Measurements from ENCODE around the gene OR6A2. TPM values are rescaled to one million over a fixed set of nuclear protein-coding genes. Genes with fewer than 3 reads are reported as not detected.

The OR6A2 gene
- polyA plus RNA-seq, 3 donors, result 0.03 to 0.05 TPM; not detected in 1

GRCh38 chr11:6771926-6772893 lies 27.3 kb downstream of the OR6A2 start, which contains the start of gene OR2AG2:
OR2AG2 (minus strand) TSS chr11:6771976; CDS start chr11:6768957, 3,019 bp downstream.
- DNase-seq (ENCODE audit: extremely low read depth in 1 of 11, low read depth in 9 of 11, low spot score in 4 of 11), result peak in 1 of 11 donors; percentile 1

- DNase-seq (ENCODE audit: extremely low read depth in 1 of 11, low read depth in 9 of 11, low spot score in 4 of 11), result peak in 8 of 11 donors; percentile 13 to 49 (median 30)
These were observed 42.0 kb downstream of the OR6A2 start for GRCh38 chr11:6757373-6757967.

- DNase-seq (ENCODE audit: extremely low read depth in 1 of 11, low read depth in 9 of 11, low spot score in 4 of 11), result no peak
These were observed 43.5 kb downstream of the OR6A2 start for GRCh38 chr11:6755953-6756347.

- peak in 8 of 11 donors; percentile 28 to 48 (median 38) for DNase-seq (ENCODE audit: extremely low read depth in 1 of 11, low read depth in 9 of 11, low spot score in 4 of 11)
These were observed 44.1 kb downstream of the OR6A2 start for GRCh38 chr11:6755303-6755952.

- DNase-seq (ENCODE audit: extremely low read depth in 1 of 11, low read depth in 9 of 11, low spot score in 4 of 11), result no peak
These were observed 52.3 kb downstream of the OR6A2 start for GRCh38 chr11:6747097-6747668.

GRCh38 chr11:6746626-6747025 lies 52.9 kb downstream of the OR6A2 start:
- no peak for DNase-seq (ENCODE audit: extremely low read depth in 1 of 11, low read depth in 9 of 11, low spot score in 4 of 11)

GRCh38 chr11:6746086-6746618 lies 53.3 kb downstream of the OR6A2 start:
- no peak for DNase-seq (ENCODE audit: extremely low read depth in 1 of 11, low read depth in 9 of 11, low spot score in 4 of 11)

GRCh38 chr11:6745465-6746015 lies 53.9 kb downstream of the OR6A2 start:
- DNase-seq (ENCODE audit: extremely low read depth in 1 of 11, low read depth in 9 of 11, low spot score in 4 of 11), result no peak

- no peak for DNase-seq (ENCODE audit: extremely low read depth in 1 of 11, low read depth in 9 of 11, low spot score in 4 of 11)
These were observed 54.5 kb downstream of the OR6A2 start for GRCh38 chr11:6745018-6745417.

- no peak for DNase-seq (ENCODE audit: extremely low read depth in 1 of 11, low read depth in 9 of 11, low spot score in 4 of 11)
These were observed 57.2 kb downstream of the OR6A2 start for GRCh38 chr11:6742260-6742659.

Other genes with a start within 250 kb of the OR6A2 start
- 10 to 100 TPM; 21.0 to 25.8 (median 21.5) TPM for gene RRP8, start 196.1 kb downstream of the OR6A2 start, polyA plus RNA-seq (ENCODE audit: insufficient read length in 3 of 3)
- gene ILK, start 195.9 kb downstream of the OR6A2 start, polyA plus RNA-seq (ENCODE audit: insufficient read length in 3 of 3), result 100 to 1,000 TPM; 137 to 165 (median 154) TPM
- 10 to 100 TPM; 74.3 to 88.5 (median 75.2) TPM for gene TAF10, start 187.5 kb downstream of the OR6A2 start, polyA plus RNA-seq (ENCODE audit: insufficient read length in 3 of 3)
- gene TPP1, start 180.3 kb downstream of the OR6A2 start, polyA plus RNA-seq (ENCODE audit: insufficient read length in 3 of 3), result 100 to 1,000 TPM; 115 to 127 (median 115) TPM
- gene DCHS1, start 143.9 kb downstream of the OR6A2 start, polyA plus RNA-seq (ENCODE audit: insufficient read length in 3 of 3), result 10 to 100 TPM; 29.1 to 43.4 (median 34.7) TPM
- 10 to 100 TPM; 62.5 to 71.5 (median 69.2) TPM for gene MRPL17, start 116.3 kb downstream of the OR6A2 start, polyA plus RNA-seq (ENCODE audit: insufficient read length in 3 of 3)
- under 1 TPM in 2 of 3 donors, not detected in 1; 0.09 to 0.12 TPM for gene OR2AG2, start 27.7 kb downstream of the OR6A2 start, polyA plus RNA-seq (ENCODE audit: insufficient read length in 3 of 3)
- gene OR2AG1, start 16.7 kb downstream of the OR6A2 start, polyA plus RNA-seq (ENCODE audit: insufficient read length in 3 of 3), result under 1 TPM in 1 of 3 donors, not detected in 2; 0.09 TPM
- gene OR10A5, start 46.0 kb upstream of the OR6A2 start, polyA plus RNA-seq (ENCODE audit: insufficient read length in 3 of 3), result not detected
- gene OR10A2, start 63.4 kb upstream of the OR6A2 start, polyA plus RNA-seq (ENCODE audit: insufficient read length in 3 of 3), result under 1 TPM in 1 of 3 donors, not detected in 2; 0.03 TPM
- not detected for gene OR10A4, start 76.9 kb upstream of the OR6A2 start, polyA plus RNA-seq (ENCODE audit: insufficient read length in 3 of 3)
- gene OR2D2, start 92.8 kb upstream of the OR6A2 start, polyA plus RNA-seq (ENCODE audit: insufficient read length in 3 of 3), result not detected
- gene OR2D3, start 121.3 kb upstream of the OR6A2 start, polyA plus RNA-seq (ENCODE audit: insufficient read length in 3 of 3), result not detected
- gene ZNF215, start 126.7 kb upstream of the OR6A2 start, polyA plus RNA-seq (ENCODE audit: insufficient read length in 3 of 3), result 1 to 10 TPM; 2.5 to 3.3 (median 3.0) TPM
- gene ZNF214, start 220.7 kb upstream of the OR6A2 start, polyA plus RNA-seq (ENCODE audit: insufficient read length in 3 of 3), result 10 to 100 TPM; 12.3 to 13.1 (median 12.7) TPM
- gene NLRP14, start 220.8 kb upstream of the OR6A2 start, polyA plus RNA-seq (ENCODE audit: insufficient read length in 3 of 3), result 1 to 10 TPM in 1 of 3 donors, under 1 TPM in 2; 0.67 to 1.1 (median 0.68) TPM

Data from renal cortex interstitium (tissue), 11 donors.